HFFc6 (cell line): ENCODE data around the gene KYAT1. TPM values are rescaled to one million over a fixed set of nuclear protein-coding genes. Genes with fewer than 3 reads are reported as not detected.
"Not testable (repeated sequence)": the region's sequence is repeated elsewhere in the genome, so short reads cannot be mapped to it uniquely, and the experiment has no call there.

Experiments
- DNase-seq: peaks from one replicate; pipeline ENCODE4 v3.0.0-alpha.2; 2018
- H3K27ac Mint-ChIP-seq: 2 replicates; pipeline ENCODE4 v1.8.0; 2020; ENCODE audit warnings: mild to moderate bottlenecking, mixed read lengths
- H3K27me3 Mint-ChIP-seq: 2 replicates; pipeline ENCODE4 v1.8.0; 2021; ENCODE audit warnings: mild to moderate bottlenecking, moderate library complexity, mixed read lengths; ENCODE audit not compliant: insufficient read depth
- H3K36me3 Mint-ChIP-seq: 2 replicates; pipeline ENCODE4 v1.8.0; 2021; ENCODE audit warnings: low read depth, mixed read lengths
- H3K4me1 Mint-ChIP-seq: 2 replicates; pipeline ENCODE4 v1.8.0; 2020; ENCODE audit warnings: low read depth, mixed read lengths
- H3K4me3 Mint-ChIP-seq: 2 replicates; pipeline ENCODE4 v1.8.0; 2020; ENCODE audit warnings: mild to moderate bottlenecking, moderate library complexity, mixed read lengths
- H3K9me3 Mint-ChIP-seq: 2 replicates; pipeline ENCODE4 v1.8.0; 2020; ENCODE audit warnings: mild to moderate bottlenecking, mixed read lengths
- CTCF ChIP-seq: fragments of 200-600 bp; sonication (generic); IDR thresholded peaks from 2 replicates; pipeline ENCODE4 v1.5.0; 2021; ENCODE audit warnings: antibody characterized with exemption, mild to moderate bottlenecking
- total RNA-seq, 6 experiments: library from RNA; stranded (reverse); fragmentation: NEBNext Ultra II Directional; extraction: Animal tissue kit (Norgen Biotek cat#: 25700); gene quantifications; 2 replicates in 1 of 6; 3 replicates in 5 of 6; pipeline ENCODE4 v1.2.3, GENCODE V29; 2021

Gene KYAT1
- total RNA-seq, 6 experiments from 2014 or later = 6.7 to 9.0 (median 8.3) TPM

DNA sequence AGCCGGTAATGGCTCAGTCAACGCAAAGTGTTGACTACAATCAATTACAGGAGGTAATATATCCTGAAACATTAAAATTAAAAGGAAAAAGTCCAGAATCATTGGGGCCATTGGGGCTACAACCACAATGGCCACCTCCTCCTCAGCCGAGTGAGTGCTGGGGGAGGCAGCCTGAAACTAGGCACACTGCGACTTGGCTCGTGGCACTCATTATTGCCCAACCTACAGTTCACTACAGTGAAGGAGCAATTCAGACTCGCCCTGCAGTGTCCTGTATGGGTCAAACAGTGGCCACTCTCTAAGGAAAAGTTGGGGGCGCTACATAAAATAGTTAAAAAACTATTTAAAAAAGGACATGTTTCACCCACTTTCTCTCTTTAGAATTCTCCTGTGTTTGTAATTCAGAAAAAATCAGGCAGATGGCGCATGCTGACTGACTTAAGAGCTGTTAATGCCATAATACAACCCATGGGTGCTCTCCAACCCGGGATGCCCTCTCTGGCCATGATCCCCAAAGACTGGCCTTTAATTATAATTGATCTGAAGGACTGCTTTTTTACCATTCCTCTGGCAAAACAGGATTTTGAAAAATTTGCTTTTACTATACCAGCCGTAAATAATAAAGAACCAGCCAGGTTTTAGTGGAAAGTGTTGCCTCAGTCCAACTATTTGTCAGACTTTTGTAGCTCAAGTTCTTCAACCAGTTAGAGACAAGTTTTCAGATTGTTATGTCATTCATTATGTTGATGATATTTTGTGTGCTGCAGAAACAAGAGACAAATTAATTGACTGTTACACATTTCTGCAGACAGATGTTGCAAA, 29.8 kb downstream of the KYAT1 start:
- peaks cover 30% of the 10 kb centered on the region for H3K9me3 Mint-ChIP-seq
- H3K4me1 Mint-ChIP-seq, H3K4me3 Mint-ChIP-seq, H3K27me3 Mint-ChIP-seq, H3K27ac Mint-ChIP-seq: not testable (repeated sequence)
- H3K36me3 Mint-ChIP-seq = peaks cover 29% of the 10 kb centered on the region
- peak; percentile 82 for TF ChIP-seq CTCF
- DNase-seq = peak; percentile 64

DNA sequence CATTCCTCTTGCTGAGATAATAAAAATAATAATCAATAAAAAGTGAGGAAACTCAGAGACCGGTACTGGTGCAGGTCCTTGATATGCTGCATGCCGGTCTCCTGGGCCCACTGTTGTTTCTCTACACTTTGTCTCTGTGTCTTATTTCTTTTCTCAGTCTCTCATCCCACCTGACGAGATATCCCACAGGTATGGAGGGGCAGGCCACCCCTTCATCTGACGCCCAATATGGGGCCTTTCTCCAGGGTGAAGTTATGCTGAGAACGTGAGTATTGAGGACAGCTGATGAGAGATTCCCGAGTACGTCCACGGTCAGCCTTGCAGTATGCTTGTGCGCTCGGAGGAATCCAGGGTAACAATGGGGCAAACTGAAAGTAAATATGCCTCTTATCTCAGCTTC, 30.7 kb downstream of the KYAT1 start:
- H3K4me1 Mint-ChIP-seq, H3K4me3 Mint-ChIP-seq, H3K27me3 Mint-ChIP-seq, DNase-seq, H3K27ac Mint-ChIP-seq: not testable (repeated sequence)
- Mint-ChIP-seq H3K36me3 (peaks cover 29% of the 10 kb centered on the region), H3K9me3 (peaks cover 30% of the 10 kb centered on the region)

DNA sequence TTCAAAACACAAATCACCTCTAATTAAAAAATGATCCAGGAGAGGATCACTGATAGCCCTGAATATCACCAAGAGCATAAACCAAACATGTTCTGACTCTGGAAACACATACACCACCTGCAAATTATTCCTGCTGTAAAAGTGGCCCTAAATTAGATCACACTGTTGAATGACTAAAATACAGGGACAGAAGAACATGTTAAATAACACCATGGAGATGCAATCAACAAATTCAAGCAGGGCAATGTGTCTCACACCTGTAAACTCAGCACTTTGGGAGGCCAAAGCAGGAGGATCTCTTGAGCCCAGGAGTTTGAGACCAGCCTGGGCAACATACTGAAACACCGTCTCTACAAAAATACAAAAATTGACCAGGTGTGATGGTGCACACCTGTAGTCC, 33.9 kb downstream of the KYAT1 start:
- Mint-ChIP-seq H3K4me3 (no peak overlapping the region), H3K27ac (no peak overlapping the region), H3K4me1 (no peaks in the 10 kb centered on the region), H3K9me3 (peaks cover 30% of the 10 kb centered on the region), H3K36me3 (peaks cover 29% of the 10 kb centered on the region), H3K27me3 (no peaks in the 10 kb centered on the region)
- no peak for TF ChIP-seq CTCF
- DNase-seq = no peak

- peaks cover 30% of the 10 kb centered on the region for H3K9me3 Mint-ChIP-seq
- no peaks in the 10 kb centered on the region; the same call in 1 of the 2 replicates for H3K27me3 Mint-ChIP-seq
- no peak for TF ChIP-seq CTCF
These were observed 35.1 kb downstream of the KYAT1 start for GRCh38 chr9:128846680-128847030.

DNA sequence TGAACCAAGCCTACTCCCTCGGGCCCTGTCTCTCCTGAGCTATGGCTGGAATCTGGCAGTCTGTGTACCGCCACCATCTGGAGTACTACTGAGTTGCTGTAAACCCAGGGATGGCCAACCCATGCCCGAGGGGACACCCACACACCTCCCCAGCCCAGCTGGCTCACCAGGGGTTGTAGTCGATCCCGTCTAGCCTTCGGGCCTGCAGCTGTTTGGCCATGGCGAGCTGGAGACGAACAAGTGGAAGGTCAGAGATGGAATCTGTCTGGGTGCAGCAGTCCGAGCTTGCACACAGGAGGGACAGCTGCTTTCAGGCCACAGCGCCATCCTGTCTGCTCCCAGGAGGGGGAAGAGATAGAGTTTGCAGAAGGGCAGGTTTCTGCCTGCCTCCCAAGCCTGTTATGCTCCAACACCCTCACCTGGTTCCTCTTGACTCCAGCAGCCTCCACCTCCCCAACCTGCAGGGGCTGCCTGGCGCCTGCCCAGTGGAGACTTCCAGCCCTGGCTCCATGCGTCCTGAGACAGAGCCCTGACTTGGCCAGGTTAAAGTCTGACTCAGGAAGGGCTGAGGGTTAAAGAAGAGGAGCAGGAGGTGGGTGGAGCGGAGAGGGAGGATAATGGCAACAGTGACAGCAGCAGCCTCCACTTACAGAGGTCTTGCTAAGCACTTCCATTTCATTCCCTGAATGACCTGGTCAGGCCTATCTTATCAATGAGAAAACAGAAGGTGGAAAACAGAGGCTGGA, 36.4 kb downstream of the KYAT1 start:
- no peak; the same call in 1 of the 2 replicates for TF ChIP-seq CTCF
- no peak for DNase-seq
- H3K4me1 Mint-ChIP-seq = no peaks in the 10 kb centered on the region
- H3K27me3 Mint-ChIP-seq = no peaks in the 10 kb centered on the region; the same call in 1 of the 2 replicates
- no peak overlapping the region for H3K4me3 Mint-ChIP-seq
- peaks cover 16% of the 10 kb centered on the region for H3K36me3 Mint-ChIP-seq
- no peak overlapping the region for H3K27ac Mint-ChIP-seq
- peaks cover 17% of the 10 kb centered on the region for H3K9me3 Mint-ChIP-seq

More at GRCh38 chr9:128846680-128847030, 35.1 kb downstream of the KYAT1 start:
- H3K4me1 Mint-ChIP-seq = no peaks in the 10 kb centered on the region
- peaks cover 29% of the 10 kb centered on the region for H3K36me3 Mint-ChIP-seq
- H3K4me3 Mint-ChIP-seq = no peak overlapping the region
- no peak for DNase-seq
- H3K27ac Mint-ChIP-seq = no peak overlapping the region

DNA sequence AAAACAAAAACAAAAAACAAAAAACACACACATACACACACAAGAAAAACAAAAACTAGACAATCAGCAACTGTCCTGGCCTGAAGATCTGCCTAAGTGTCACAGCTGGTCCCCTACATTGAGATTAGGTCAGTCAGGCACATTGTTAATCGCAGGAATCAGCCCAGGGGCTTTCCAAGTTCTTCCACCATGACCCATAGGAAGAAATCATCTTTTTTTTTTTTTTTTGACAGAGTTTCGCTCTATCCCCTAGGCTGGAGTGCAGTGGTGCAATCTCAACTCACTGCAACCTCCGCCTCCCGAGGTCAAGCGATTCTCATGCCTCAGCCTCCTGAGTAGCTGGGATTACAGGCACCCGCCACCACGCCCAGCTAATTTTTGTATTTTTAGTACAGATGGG, 38.6 kb downstream of the KYAT1 start:
- H3K4me3 Mint-ChIP-seq, H3K27me3 Mint-ChIP-seq, DNase-seq, H3K27ac Mint-ChIP-seq, H3K9me3 Mint-ChIP-seq, H3K4me1 Mint-ChIP-seq: not testable (repeated sequence)
- peaks cover 10% of the 10 kb centered on the region for H3K36me3 Mint-ChIP-seq
